GM12875 (cell line): ENCODE measurements around the gene PLD5.

Source experiments
- H3K4me3 ChIP-seq: one replicate; pipeline ENCODE4 v1.5.1; 2011; ENCODE audit warnings: low read depth, low read length, control low read depth
- CTCF ChIP-seq: IDR thresholded peaks from 2 replicates; pipeline ENCODE4 v1.5.1; 2011; ENCODE audit warnings: low read depth, mild to moderate bottlenecking, control low read depth, inconsistent platforms, low read length, moderate library complexity, borderline replicate concordance; ENCODE audit not compliant: insufficient read depth

Gene PLD5

DNA sequence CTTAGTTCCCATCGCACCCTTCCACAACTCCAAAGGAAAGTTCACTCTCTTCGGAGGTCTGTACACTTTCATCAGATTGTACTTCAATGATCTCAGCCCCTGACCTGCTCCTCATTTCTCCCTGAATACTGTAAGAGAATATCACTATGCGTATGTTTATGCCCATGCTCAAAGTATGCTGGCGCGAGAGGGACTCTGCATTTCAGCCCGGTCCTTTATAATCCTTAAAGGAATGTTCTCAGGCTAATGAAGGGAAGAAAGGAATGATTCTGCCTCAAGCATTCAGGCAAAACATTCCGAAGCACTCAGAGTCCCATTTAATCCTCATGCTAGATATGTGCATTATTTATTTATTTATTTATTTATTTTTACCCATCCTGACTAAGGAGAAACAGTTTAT, 76.8 kb downstream of the PLD5 start:
- TF ChIP-seq CTCF: no peak
- H3K4me3 ChIP-seq: no peak overlapping the region

DNA sequence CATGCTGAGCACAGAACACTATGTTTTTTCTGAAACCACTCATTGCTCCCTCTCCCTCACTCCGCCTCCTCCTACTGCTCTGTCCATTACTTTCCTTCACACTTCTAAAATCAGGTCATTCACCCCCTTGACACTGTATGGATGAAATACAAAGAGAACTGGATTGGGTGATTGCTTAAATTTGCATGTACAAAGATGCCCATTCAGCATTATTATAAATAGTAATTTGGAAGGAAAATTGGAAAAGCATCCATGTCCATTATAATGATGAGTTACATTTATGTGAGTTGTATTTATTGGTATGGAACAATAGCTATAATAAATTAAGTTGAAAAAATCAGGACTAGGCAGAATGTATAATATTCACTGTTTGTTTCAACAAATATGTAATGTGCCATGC, 83.7 kb downstream of the PLD5 start:
- TF ChIP-seq CTCF: no peak

DNA sequence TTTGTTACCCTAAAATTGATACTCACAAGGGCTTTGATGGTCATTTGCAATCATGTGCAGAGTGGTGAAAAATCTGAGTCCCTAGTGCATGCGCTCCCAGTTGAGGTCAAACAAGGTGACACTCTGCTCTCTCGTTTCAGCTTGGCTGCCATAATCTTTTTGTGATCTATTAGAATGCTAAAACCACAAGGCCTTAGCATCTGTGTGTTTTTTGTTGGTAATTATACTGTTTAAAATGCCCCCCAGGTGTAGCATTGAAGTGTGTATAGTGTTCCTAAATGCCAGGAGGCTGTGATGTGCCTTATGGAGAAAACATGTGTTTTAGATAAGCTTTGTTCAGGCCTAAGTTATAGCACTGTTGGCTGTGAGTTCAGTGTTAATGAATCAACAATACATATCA, 89.3 kb downstream of the PLD5 start:
- H3K4me3 ChIP-seq: no peak overlapping the region
- TF ChIP-seq CTCF: no peak

More for the DNA sequence above, 83.7 kb downstream of the PLD5 start:
- no peak overlapping the region for H3K4me3 ChIP-seq

GRCh38 chr1:242432491-242433095, 91.9 kb downstream of the PLD5 start:
- H3K4me3 ChIP-seq: no peak overlapping the region

DNA sequence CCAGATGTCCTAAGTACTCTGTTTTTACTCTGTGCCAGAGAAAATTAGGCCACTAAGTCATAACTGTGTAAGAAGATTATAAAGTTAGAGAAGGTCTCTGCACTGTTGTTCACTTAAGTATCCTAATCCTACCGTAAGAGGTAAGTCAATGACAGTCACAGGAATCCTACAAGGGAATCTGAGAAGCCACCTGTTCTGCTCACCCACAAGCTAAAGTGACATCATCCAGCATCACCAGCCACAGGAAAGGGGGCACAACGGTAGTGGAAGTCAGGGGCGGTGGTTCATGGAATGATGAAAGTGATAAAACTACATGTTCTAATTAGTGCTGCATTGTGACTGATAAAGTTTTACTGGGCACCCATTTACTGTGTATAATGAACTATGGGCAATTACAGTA, 92.7 kb downstream of the PLD5 start:
- no peak overlapping the region for H3K4me3 ChIP-seq
- TF ChIP-seq CTCF: no peak

More at GRCh38 chr1:242432491-242433095, 91.9 kb downstream of the PLD5 start:
- TF ChIP-seq CTCF: no peak

DNA sequence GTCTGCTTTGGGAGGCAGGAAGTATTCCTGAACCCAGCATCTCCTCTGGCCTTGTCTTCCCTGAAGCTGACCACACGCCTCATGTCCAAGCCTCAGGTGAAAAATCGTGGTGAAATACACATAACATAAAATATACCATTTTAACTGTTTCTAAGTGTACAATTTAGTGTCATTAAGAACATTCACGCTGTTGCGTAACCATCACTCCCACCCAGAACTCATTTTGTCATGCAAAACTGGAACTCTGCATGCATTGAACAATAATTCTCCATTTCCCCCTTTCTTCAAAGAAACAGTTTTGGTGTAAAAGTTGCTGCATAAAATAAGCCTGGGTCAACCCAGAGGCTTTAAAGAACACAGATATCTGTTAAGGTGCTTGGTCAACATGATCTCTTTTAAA, 93.5 kb downstream of the PLD5 start:
- TF ChIP-seq CTCF: no peak
- no peak overlapping the region for H3K4me3 ChIP-seq

DNA sequence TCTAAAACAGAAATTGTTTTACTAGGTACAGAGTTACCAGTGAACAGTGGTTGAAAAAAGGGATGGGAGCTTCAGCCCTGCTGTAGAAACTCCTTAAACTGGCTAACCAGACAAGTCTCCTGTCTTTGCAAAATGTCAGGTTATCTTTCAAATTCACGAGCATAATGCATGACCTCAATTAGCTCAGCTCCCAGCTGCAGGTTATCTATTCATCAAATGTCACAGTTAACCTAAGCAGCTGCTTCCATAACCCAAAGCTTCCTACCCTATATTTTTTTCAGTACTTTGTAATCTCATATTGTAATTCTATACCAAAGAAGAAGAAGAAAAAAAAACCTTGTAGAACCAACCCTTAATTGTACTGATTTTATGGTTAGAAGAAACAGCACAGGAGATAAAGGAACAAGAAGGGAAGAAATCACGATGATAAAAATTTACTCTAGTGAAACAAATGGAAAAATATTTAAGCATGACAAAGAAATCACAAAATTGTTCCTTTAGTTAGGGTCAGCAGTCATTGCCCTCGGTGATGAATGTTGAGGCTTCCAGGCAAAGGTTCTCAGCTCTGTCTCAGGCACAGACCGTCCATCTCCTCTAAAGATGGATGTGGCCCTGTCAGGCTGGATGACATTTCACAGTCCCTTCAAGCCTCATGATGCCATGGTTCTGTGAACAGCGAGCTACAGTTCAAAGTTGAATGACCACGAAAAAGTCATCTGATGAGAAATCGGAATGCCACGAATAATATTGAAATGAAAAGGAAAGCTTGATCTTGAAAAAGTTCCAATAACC, 95.9 kb downstream of the PLD5 start:
- H3K4me3 ChIP-seq: no peak overlapping the region
- no peak for TF ChIP-seq CTCF
